MV-4-11 (cell line): ENCODE measurements around the gene SBF1.

ENCODE experiments used
- DNase-seq: peaks from one replicate; lab custom pipeline; 2025; lab: John Stamatoyannopoulos, UW

Gene SBF1

DNA sequence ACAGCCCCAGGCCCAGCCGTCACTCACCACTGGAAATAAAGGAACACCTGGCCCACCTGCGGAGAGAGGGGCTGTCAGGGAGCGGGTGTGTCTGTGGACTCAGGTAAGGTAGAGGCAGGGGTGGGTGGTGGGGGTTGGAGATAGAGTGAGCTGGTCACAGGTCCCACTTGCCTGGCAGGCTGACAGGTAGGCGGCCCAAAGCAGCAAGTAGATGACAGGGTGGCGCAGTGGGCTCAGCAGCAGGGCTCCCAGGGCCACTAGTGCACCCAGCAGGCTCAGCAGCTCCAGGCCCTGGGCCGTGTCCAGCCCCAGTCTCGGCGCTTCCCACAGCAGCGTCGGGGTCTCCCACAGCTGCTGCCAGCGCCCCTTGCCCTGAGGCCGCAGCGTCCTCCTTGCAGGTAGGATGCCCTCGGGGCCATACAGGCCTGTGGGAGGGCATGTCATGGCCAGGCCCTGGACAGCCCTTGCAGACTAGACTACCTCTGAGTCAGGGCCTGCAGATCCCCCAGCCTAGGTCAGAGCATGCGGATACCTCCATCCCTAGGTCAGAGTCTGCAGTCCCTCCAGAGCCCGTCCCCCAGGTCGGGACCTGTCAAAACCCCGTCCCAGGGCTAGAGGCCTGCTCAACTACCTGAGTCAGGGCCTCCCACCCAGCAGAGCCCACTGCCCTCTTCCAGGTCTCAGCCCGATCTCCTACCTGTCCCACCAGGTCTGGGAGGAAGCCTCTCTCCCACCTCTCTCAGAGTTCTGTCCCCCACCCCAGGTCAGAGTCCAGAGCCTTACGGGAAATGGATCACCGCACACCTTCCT is 32.0 kb upstream of the SBF1 start:
- no peak for DNase-seq

DNA sequence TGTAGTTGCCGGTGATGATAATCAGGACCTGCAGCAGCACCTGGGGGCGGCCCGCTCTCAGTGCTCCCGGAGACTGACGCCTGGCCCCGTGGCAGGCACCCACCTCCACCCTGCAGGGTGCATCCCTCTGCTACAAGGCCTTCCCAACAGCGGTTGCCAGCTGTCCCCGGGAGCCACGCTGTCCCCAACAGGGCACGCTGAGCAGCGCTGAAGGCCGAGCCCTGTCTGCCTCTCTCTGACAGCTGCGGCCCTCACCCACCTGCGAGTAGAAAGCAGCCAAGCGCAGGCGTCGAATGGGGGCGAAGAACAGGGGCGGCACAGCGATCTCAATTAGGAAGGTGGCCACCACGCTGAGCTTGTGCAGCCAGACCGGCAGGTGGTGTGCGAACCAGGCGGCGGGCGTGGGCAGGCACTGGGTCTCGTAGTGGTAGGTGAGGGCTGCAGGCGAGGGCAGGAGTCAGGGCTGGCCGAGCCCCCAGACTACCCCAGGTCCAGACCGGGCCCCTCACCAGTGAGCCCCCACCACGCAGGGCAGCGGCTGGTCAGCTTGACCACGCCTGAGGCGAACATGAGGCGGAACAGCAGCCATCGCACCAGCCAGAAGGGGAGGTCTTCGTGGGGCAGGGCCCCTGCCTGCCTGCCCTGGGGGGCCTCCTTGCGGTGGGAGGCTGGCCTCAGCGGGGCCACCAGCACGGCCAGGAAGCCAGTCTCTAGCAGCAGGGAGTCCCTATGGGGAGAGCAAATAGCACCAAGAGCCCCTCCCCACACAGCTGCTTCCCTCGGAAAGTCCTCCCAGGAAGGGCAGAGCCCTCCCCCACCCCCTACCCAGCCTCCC is 31.2 kb upstream of the SBF1 start:
- DNase-seq = no peak

DNA sequence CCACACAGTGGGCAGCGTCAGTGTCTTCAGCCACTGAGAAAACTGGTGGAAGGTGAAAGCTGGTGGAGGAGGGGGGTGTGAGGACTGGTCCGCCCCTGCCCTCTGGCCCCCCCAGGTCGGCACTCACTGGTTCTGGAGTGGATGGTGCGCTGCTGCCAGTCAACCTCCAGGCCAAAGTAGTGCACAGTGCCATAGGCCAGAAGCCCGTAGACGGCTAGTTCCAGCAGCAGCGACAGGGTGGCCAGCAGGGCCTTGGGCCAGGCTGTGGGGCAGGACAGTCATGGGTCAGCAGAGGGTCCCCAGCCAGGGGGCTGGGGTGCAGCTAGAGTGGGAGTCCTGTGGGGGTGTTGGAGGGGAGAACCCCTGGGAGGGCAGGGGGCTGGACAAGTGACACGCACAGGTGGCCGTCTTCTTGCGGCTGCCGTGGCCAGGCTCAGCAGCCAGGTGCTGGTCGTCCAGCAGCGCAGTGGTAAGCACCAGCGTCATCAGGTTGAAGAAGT is 30.5 kb upstream of the SBF1 start:
- DNase-seq = no peak

DNA sequence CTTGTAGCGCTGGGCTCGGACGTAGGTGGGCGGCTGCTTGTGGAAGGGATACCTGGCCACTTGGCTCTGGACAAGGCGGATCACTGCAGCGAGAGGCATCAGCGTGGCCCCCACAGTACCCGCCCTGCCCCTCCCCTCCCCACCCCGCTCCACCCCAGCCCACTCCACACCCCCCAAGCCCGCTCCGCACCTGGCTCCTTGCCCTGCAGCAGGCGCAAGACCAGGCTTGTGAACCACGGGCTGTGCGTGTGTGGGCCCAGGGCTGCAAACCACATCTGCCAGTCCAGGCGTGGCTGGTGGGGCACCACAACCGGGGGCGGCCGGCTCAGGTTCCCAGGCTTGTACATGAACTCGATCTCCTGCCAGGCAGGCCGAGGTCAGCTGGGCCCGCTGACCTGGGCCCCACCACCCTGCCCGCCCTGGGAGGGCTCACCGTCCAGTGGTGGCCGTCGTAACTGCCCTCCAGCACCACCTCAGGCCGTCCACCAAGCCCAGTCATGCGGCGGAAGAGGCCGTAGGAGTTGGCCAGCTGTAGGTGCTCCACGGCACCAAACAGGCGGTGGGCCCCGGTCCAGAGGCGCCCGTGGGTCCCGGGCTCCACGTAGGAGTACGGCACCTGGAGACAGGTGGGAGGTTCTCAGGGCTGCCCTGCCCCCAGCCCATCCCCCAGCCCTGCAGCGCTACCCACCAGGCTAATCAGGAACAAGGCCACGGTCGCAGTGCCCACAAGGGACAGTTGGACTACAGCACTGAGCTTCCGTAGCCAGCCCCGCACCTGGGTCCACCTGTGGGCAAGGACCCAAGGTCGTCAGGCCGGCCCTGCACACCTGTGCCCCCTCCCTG is 29.8 kb upstream of the SBF1 start:
- no peak for DNase-seq

DNA sequence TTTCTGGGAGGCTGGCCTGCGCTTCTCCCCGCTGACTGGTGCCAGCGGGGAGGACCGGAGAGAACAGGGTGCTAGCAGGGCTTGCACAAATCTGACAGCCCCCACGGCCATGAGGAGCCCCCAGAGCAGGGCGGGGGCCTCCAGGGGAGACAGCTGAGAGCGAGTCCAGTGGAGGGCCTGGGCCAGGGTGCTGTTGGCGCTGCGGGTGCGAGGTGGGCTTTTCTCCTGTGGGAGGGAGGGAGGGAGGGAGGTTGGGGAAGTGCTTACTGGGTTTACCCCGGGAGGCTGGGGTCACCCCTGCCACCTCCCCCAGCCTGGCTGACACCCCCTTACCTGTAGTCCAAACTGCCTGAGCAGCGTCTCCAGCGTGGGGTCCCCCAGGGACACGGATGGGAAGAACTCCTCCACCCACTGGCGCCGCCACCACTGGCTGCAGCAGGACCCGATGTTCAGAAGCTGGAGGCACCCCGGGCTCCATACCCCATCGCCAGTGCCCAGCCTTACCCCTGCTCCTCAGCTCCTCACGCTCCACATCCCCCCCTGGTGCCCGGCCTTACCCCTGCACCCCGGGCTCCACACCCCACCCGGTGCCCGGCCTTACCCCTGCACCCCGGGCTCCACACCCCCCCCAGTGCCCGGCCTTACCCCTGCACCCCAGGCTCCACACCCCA is 28.8 kb upstream of the SBF1 start:
- no peak for DNase-seq

DNA sequence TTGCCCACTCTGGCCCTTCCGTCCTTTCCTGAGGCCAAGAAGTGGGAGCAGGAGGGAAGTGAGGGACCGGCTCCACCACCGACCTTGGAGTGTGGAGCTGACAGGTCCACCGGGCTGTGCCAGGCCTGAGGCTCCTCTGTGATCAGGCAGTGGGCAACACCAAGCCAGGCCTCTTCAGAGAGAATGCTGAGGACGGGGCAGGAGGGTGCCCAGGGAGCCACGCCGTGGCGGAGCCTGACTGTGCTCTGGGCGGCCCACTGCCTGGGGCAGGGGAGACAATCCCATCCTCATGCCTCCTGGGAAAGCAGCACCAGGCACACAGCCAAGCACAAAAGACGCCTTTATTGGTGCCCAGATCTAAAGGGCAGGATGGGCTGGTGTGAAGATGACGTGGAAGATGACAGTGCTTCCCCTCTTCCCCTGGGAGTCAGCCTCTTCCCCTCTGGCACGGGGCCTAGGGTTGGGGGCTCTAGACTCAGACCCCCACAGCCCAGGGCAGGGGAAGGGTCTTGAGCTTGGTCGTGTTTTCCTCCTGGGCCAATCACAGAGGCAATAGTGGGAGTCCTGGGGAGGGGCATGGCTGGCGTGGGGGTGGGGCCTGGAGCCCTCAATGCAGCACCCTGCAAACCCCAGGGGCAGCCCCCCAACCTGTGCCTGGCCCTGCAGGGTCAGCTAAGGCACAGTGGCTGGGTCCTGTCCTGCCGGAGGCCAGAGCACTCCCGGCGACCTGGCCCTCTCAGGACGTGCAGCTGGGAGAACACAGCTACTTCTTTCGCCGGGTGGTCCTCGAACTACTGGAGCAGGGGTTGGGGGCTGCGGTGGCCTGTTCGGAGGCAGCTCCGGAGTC is 28.0 kb upstream of the SBF1 start:
- DNase-seq = no peak

DNA sequence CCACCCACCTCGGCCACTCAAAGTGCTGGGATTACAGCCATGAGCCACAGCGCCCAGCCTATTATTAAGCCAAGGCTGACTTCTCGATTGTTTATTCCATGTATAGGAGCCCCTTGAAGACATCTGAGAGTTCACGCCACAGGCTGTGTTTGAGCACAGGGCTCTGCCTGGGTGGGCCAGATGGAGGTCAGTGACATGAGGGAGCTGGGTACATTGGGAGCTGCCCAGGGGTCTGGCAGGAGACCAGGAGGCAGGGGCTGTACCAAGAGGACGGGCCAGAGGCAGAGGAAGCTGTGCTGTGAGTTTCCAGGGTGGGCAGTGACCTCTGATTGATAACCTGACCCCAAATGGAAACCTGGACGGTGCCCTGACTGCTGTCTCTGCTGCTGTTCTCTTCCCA is 27.3 kb upstream of the SBF1 start:
- no peak for DNase-seq

DNA sequence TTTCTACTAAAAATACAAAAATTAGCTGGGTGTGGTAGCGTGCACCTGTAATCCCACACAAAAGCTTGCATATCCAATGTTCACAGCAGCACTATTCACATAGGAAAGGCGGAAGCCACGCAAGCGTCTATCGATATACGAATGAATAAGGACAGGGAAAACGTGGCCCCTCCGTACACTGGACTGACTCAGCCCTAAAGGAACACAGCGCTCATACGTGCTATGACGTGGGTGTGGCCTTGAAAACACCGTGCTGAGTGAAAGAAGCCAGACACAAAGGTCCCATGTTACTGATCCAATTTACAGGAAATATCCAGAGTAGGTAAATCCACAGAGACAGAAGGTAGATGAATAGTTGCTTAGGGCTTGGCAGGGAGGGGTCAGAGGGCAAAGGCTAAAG is 25.6 kb upstream of the SBF1 start:
- DNase-seq = no peak

DNA sequence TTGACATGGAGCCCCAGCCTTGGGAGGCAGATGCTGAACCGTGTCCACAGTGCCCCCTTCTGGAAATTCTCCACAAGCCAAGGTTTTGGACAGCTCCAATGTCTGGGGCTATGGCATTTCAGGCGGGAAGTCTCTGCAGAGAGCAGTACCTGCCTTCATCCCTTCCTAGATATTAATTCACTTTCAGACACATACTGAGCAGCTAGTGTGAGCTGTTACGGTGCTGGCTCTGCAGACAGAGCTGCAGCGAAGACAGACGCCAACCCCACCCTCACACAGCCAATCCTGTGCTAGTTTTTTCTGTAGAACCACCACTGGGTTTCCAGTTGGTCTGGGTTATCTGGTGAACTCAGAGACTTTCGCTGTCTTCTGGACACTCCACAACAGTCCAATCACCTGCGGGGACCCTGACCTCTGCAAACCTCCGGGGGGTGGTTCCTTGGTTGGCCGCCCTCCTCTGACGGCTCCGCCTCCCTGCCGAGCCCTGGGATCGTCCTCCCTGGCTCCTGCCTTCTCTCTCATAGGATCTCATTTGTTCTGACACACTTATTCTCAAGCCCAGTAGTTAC is 23.6 kb upstream of the SBF1 start:
- peak; percentile 62 for DNase-seq

DNA sequence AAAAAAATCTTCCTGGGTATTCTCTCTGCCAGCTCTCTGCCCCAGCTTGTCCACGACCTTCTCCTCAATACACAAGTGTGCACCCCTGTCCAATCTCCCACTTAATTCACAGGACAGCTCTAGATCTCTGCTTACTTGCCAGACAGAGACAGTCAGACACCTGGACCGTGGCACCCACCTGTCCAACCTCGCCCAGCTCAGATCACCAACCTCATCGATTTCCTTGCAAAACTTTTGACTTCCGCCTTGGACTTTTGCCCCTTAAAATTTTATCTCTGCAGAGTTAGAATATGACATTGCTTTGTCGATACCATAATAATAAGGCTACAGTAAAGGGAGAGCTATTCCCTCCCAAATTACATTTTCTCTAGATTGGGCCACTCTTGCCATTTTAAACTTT is 22.3 kb upstream of the SBF1 start:
- DNase-seq = no peak

DNA sequence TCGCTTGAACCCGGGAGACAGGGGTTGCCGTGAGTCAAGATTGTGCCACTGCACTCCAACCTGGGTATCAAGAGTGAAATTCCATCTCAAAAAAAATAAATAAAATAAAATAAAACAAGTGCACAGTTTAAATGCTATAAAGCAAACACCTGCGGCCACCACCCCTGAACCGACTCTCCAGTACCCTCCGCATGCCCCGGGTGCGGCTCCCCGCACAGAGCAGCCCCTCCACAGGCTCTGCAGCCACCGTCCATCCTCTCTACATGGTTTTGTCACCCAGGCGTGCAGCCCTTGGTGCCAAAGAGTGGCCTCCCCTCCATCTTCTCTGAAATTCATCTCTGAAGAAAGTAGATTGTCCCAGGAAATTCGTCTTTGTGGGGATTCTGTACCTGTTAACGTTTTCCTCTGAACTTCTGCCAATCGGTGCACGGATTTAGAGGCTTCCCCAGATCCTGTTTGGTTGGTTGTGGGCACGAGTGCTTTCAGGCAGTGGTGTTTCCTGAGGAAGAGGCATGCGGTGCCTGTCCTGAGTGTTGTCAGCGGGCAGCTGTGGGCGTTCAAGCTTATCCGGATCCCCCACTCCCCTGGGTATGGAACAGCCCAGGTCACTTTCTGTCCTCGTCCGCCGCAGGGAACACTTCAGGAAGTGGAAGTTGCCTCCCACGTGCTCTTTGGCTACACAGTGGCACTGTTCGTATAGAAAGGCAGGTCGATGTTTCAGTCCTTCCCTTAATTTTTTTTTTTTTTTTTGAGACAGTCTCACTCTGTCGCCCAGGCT is 15.9 kb upstream of the SBF1 start:
- DNase-seq = peak; percentile 59

DNA sequence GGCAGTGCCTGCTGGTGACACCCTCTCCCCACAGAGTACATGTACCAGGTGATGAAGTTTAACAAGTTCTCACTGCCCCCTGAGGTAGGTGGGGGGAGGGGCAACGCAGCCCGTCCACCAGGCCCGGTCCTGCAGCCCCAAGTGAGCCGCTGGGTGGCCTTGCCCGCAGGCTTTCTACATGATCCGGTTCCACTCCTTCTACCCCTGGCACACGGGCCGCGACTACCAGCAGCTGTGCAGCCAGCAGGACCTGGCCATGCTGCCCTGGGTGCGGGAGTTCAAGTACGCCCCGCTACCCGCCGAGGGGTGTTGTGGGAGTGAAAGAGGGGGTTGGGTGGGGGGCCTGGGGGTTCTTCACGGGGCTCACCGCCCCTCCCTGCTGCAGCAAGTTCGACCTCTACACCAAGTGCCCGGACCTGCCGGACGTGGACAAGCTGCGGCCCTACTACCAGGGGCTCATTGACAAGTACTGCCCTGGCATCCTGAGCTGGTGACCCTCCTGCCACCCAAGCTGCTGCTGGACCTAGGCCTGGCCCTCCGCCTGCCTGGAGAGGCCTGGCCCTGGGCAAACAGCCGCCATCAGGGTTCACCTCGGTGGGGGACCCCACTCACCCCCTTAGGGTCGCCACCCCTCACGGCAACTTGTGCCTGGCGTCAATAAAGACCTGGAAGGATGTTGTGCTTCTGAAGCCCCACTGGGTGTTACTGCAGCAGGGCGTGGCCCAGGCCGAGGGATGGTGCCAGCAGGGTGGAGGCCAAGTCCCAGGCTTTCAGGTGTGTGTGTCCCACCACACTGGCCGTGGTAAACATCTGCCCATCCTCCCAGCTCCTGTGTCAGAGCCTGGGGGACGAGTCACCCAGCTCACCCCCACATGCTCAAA is 14.8 kb upstream of the SBF1 start:
- no peak for DNase-seq

DNA sequence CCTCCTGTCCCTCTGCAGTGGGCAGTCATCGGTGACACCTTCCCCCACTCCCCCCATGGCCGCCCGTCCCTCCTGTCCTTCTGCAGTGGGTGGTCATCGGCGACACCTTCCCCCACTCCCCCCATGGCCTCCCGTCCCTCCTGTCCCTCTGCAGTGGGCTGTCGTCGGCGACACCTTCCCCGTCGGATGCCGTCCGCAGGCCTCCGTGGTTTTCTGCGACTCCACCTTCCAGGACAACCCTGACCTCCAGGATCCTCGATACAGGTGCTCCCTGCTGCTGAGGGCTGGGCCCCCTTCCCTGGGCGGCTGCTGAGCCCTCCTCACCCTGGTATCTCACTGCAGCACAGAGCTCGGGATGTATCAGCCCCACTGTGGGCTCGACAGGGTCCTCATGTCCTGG is 14.1 kb upstream of the SBF1 start:
- no peak for DNase-seq

DNA sequence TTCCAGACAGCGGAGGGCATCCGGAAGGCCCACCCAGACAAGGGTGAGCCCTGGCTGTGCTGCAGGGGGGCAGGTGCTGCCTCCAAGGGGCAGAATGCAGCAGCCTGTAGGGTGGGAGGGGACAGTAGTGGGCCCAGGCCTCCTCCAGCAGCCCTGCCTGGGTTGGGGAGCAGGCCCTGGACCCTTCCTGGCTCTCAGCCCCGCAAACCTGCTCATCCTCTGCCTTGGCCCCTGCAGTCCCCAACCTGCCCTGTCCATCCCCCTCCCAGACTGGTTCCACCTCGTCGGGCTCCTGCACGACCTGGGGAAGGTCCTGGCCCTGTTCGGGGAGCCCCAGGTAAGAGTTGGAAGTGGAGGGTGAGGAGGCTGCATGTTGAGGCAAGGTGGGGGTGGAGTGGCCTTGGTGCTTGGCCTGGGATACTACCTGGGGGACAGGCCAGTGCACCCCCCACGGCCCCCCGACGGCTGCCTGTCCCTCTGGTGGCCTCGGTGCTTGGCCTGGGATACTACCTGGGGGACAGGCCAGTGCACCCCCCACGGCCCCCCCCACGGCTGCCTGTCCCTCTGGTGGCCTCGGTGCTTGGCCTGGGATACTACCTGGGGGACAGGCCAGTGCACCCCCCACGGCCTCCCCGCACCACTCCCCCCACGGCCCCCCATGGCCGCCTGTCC is 13.3 kb upstream of the SBF1 start:
- no peak for DNase-seq

DNA sequence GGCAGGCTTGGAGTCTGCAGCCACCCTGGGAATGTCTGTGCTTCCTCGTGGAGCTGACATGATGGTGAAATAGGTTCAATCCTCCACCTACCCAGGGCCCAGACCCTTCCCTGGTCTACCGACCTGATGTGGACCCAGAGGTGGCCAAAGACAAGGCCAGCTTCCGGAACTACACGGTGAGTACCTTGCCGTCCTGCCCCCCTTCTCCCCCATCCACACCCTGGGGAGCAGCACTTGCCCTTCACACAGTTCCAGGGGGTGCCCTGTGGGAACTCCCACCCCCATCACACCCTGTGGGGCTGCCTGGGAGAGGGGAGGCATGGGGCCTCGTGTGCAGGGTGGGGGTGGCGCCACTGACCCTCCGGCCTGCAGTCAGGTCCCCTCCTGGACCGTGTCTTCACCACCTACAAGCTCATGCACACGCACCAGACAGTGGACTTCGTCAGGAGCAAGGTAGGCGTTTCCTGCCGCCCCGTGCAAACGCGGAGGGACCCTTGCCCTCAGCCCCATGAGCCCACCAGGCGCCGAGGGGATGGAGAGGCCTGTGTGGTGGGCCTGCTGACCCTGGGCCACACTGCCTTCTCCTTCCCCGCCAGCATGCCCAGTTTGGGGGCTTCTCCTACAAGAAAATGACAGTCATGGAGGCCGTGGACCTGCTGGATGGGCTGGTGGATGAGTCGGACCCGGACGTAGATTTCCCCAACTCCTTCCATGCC is 12.6 kb upstream of the SBF1 start:
- DNase-seq = no peak

DNA sequence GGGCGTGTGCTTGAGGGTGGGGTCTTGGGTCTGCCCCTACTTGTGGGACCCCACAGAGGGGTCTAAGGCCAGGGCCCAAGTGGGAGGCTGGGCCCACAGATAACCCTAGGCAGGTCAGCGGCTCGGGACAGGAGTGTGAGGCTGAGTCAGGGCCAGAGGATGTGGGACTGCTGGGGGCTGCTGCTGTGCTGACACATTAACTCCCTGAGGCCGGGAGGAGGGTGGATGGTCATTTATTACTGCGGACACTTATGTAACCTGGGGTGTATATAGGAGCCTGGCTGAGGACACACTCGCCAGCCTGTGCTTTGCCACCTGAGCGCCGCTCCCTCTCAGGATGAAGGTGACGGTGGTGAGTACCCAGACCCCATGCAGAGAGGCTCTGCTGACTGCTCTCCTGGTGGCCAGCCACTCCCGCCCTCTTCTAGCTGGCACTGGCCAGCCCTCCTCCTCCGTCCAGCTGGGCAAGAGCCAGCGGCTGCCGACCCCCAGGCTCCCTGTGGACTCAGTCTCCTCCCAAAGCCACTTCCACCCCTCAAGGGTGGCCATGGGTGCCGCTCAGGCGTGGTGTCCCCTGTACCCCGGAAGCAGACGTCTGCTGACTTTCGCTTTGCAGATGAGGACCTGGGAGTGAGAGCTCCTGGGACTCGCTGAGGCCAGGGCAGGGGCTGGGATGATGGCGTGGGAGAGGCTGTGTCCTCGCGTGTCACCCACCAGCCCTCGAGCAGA is 11.9 kb upstream of the SBF1 start, which contains the start of gene MIOX:
MIOX (plus strand) TSS at position 299 of the 729 bp plus-strand sequence; CDS start at position 338, 39 bp downstream.
- DNase-seq = no peak
